Activated CD4-positive, alpha-beta T cell treated with anti-CD3 and anti-CD28 coated beads for 36 hours (primary cell): ENCODE results near the gene COX17. TPM values are rescaled to one million over a fixed set of nuclear protein-coding genes. Genes with fewer than 3 reads are reported as not detected.
A peak's percentile ranks its signal among the peaks of the same experiment; 100 is the strongest.
"Not testable (repeated sequence)": the region's sequence is repeated elsewhere in the genome, so short reads cannot be mapped to it uniquely, and the experiment has no call there.

ENCODE experiments used
- ATAC-seq: fragments of 200-7000 bp; cut with Tn5 transposase; one replicate; pipeline ENCODE4 v1.10.0; 2021; ENCODE audit warnings: mild to moderate bottlenecking, moderate library complexity
- CTCF ChIA-PET: fragments of 350-600 bp; sonication (Branson Sonifier 250); formaldehyde crosslinking; loops from one replicate; lab custom pipeline; 2021; ENCODE audit warnings: antibody characterized with exemption; lab: Charles Lee
- POLR2A ChIA-PET: fragments of 350-600 bp; sonication (Branson Sonifier 250); formaldehyde crosslinking; loops from one replicate; lab custom pipeline; 2021; ENCODE audit warnings: antibody characterized with exemption, inconsistent platforms; lab: Charles Lee
- DNase-seq: peaks from one replicate; pipeline ENCODE4 v3.0.0-alpha.2; 2020
- H3K27ac Mint-ChIP-seq: one replicate; pipeline ENCODE4 v1.8.0; 2021; ENCODE audit warnings: mixed read lengths
- H3K27me3 Mint-ChIP-seq: one replicate; pipeline ENCODE4 v1.8.0; 2021; ENCODE audit warnings: mixed read lengths
- H3K36me3 Mint-ChIP-seq: one replicate; pipeline ENCODE4 v1.8.0; 2021; ENCODE audit warnings: low read depth, mixed read lengths
- H3K4me1 Mint-ChIP-seq: one replicate; pipeline ENCODE4 v1.8.0; 2021; ENCODE audit warnings: mixed read lengths
- H3K4me3 Mint-ChIP-seq: one replicate; pipeline ENCODE4 v1.8.0; 2021; ENCODE audit warnings: mild to moderate bottlenecking, moderate library complexity, mixed read lengths
- H3K9me3 Mint-ChIP-seq: one replicate; pipeline ENCODE4 v1.8.0; 2021; ENCODE audit warnings: low read depth, mixed read lengths
- intact Hi-C, 2 experiments: fragments of 100-400 bp; cut with DNase I in 1 of 2; cut with micrococcal nuclease in 1 of 2; formaldehyde crosslinking; loops; one replicate each; pipeline versions ENCODE4 v1.14.2 to v1.15.1; 2022 to 2024; cut with DNase I, micrococcal nuclease
- total RNA-seq, 2 experiments: library from RNA; stranded (reverse); gene quantifications; one replicate each; pipeline ENCODE4 v1.2.3, GENCODE V29; 2021

COX17 gene
- total RNA-seq, 2 experiments from 2014 or later = 69.5 to 82.8 TPM

- CTCF ChIA-PET = interaction anchor here (0.7 to 1.2 kb wide), 3 partner anchors 10 to 208 kb away, joined by 3 to 5 read pairs (median 4); no protein-coding TSS in a partner anchor
Observed at GRCh38 chr3:119700269-119700919, 23.2 kb upstream of the COX17 start.

GRCh38 chr3:119697394-119697793 is 20.2 kb upstream of the COX17 start:
- intact Hi-C loops = no loop called here
- POLR2A ChIA-PET = no interaction called here
- ATAC-seq = no peak

More at GRCh38 chr3:119700269-119700919, 23.2 kb upstream of the COX17 start:
- ATAC-seq (peak; percentile 63), DNase-seq (peak; percentile 30)
- Mint-ChIP-seq H3K36me3 (peaks cover 4% of the 10 kb centered on the region), H3K4me3 (peak overlapping the region; percentile 1), H3K9me3 (peaks cover 4% of the 10 kb centered on the region), H3K4me1 (peaks cover 39% of the 10 kb centered on the region), H3K27me3 (peaks cover 5% of the 10 kb centered on the region), H3K27ac (peak overlapping the region; percentile 95)
- POLR2A ChIA-PET = no interaction called here
- intact Hi-C loops = loop anchor here (1.0 to 5.0 kb wide), 7 partner anchors 23 to 408 kb away; partner anchors contain the start of genes COX17 (in 2 of the 2), ARHGAP31 (in 1 of the 2), GSK3B (in 1 of the 2) and TIMMDC1 (in 1 of the 2)

GRCh38 chr3:119695480-119695879 is 18.3 kb upstream of the COX17 start:
- Mint-ChIP-seq H3K9me3 (no peaks in the 10 kb centered on the region), H3K4me3 (no peak overlapping the region), H3K36me3 (no peaks in the 10 kb centered on the region), H3K27me3 (no peaks in the 10 kb centered on the region), H3K4me1 (peaks cover 9% of the 10 kb centered on the region), H3K27ac (no peak overlapping the region)
- POLR2A ChIA-PET = no interaction called here
- intact Hi-C loops = no loop called here
- ATAC-seq (no peak), DNase-seq (no peak)
- CTCF ChIA-PET = interaction anchor here (0.6 to 1.8 kb wide), 3 partner anchors 14 to 430 kb away, joined by 3 to 9 read pairs (median 3); no protein-coding TSS in a partner anchor

More at GRCh38 chr3:119697394-119697793, 20.2 kb upstream of the COX17 start:
- no peak for DNase-seq
- H3K4me3 Mint-ChIP-seq = no peak overlapping the region
- no peaks in the 10 kb centered on the region for H3K27me3 Mint-ChIP-seq
- H3K27ac Mint-ChIP-seq = no peak overlapping the region
- CTCF ChIA-PET = interaction anchor here (0.6 to 1.2 kb wide), 4 partner anchors 13 to 600 kb away, joined by 3 to 4 read pairs (median 3); no protein-coding TSS in a partner anchor
- H3K9me3 Mint-ChIP-seq = peaks cover 4% of the 10 kb centered on the region
- H3K4me1 Mint-ChIP-seq = peaks cover 27% of the 10 kb centered on the region
- peaks cover 4% of the 10 kb centered on the region for H3K36me3 Mint-ChIP-seq

GRCh38 chr3:119690043-119690656 is 12.9 kb upstream of the COX17 start:
- no peaks in the 10 kb centered on the region for H3K4me1 Mint-ChIP-seq
- ATAC-seq (no peak), DNase-seq (no peak)
- H3K36me3 Mint-ChIP-seq = no peaks in the 10 kb centered on the region
- no peaks in the 10 kb centered on the region for H3K9me3 Mint-ChIP-seq
- H3K27me3 Mint-ChIP-seq = peaks cover 3% of the 10 kb centered on the region
- no peak overlapping the region for H3K4me3 Mint-ChIP-seq
- POLR2A ChIA-PET = interaction anchor here (1.1 kb wide), 1 partner anchor 14 kb away, joined by 3 read pairs; no protein-coding TSS in a partner anchor
- intact Hi-C loops = no loop called here
- CTCF ChIA-PET = interaction anchor here (0.6 to 2.8 kb wide), 17 partner anchors 9 to 476 kb away, joined by 3 to 25 read pairs (median 4); partner anchors contain the start of gene COX17
- H3K27ac Mint-ChIP-seq = no peak overlapping the region

- no peak for DNase-seq
- Mint-ChIP-seq H3K27me3 (peaks cover 3% of the 10 kb centered on the region), H3K4me1 (no peaks in the 10 kb centered on the region), H3K9me3 (no peaks in the 10 kb centered on the region), H3K36me3 (no peaks in the 10 kb centered on the region), H3K27ac (no peak overlapping the region), H3K4me3 (no peak overlapping the region)
- no peak for ATAC-seq
- CTCF ChIA-PET = interaction anchor here (0.6 to 0.8 kb wide), 5 partner anchors 31 to 741 kb away, joined by 3 to 5 read pairs (median 3); no protein-coding TSS in a partner anchor
- intact Hi-C loops = loop anchor here in 1 of 2 experiments (10.0 kb wide), 2 partner anchors 409 to 799 kb away; no protein-coding TSS in a partner anchor
- POLR2A ChIA-PET = no interaction called here
Observed at GRCh38 chr3:119683421-119683820, 6.2 kb upstream of the COX17 start.

- POLR2A ChIA-PET = no interaction called here
- intact Hi-C loops = loop anchor here (1.0 to 10.0 kb wide), 5 partner anchors 406 to 797 kb away; no protein-coding TSS in a partner anchor
- H3K36me3 Mint-ChIP-seq = peaks cover 8% of the 10 kb centered on the region
- no peak overlapping the region for H3K27ac Mint-ChIP-seq
- H3K9me3 Mint-ChIP-seq = no peaks in the 10 kb centered on the region
- no peak overlapping the region for H3K4me3 Mint-ChIP-seq
- CTCF ChIA-PET = interaction anchor here (0.7 to 2.9 kb wide), 19 partner anchors 9 to 797 kb away, joined by 3 to 25 read pairs (median 4); partner anchors contain the start of genes B4GALT4 and TIMMDC1
- H3K27me3 Mint-ChIP-seq = no peaks in the 10 kb centered on the region
- DNase-seq = no peak
- no peak for ATAC-seq
- H3K4me1 Mint-ChIP-seq = peaks cover 11% of the 10 kb centered on the region
Observed at GRCh38 chr3:119681279-119681678, 4.1 kb upstream of the COX17 start.

GRCh38 chr3:119679874-119680273 is 2.7 kb upstream of the COX17 start:
- intact Hi-C loops = loop anchor here (2.0 to 10.0 kb wide), 9 partner anchors 98 to 1065 kb away; partner anchors contain the start of genes GTF2E1 (in 2 of the 2), RABL3 (in 2 of the 2) and ARHGAP31 (in 1 of the 2)
- no peak overlapping the region for H3K4me3 Mint-ChIP-seq
- ChIA-PET POLR2A (no interaction called here), CTCF (interaction anchor here (0.6 to 2.9 kb wide), 9 partner anchors 10 to 796 kb away, joined by 3 to 25 read pairs (median 5); partner anchors contain the start of genes B4GALT4 and CD80)
- DNase-seq (no peak), ATAC-seq (no peak)
- no peaks in the 10 kb centered on the region for H3K27me3 Mint-ChIP-seq
- H3K27ac Mint-ChIP-seq = no peak overlapping the region
- H3K36me3 Mint-ChIP-seq = peaks cover 15% of the 10 kb centered on the region
- H3K4me1 Mint-ChIP-seq = peaks cover 25% of the 10 kb centered on the region
- H3K9me3 Mint-ChIP-seq = no peaks in the 10 kb centered on the region

GRCh38 chr3:119678209-119678608 is 1.0 kb upstream of the COX17 start:
- ATAC-seq, H3K4me3 Mint-ChIP-seq, POLR2A ChIA-PET, H3K27ac Mint-ChIP-seq, DNase-seq, CTCF ChIA-PET, H3K9me3 Mint-ChIP-seq, H3K27me3 Mint-ChIP-seq: not testable (repeated sequence)
- intact Hi-C loops = loop anchor here (5.0 to 10.0 kb wide), 6 partner anchors 96 to 1067 kb away; partner anchors contain the start of genes GTF2E1 (in 2 of the 2), RABL3 (in 2 of the 2) and ARHGAP31 (in 1 of the 2)
- peaks cover 30% of the 10 kb centered on the region for H3K4me1 Mint-ChIP-seq
- H3K36me3 Mint-ChIP-seq = peaks cover 24% of the 10 kb centered on the region

- peaks cover 28% of the 10 kb centered on the region for H3K36me3 Mint-ChIP-seq
- ChIA-PET CTCF (interaction anchor here (1.1 to 1.2 kb wide), 2 partner anchors 384 to 436 kb away, joined by 3 to 4 read pairs; partner anchors contain the start of gene ARHGAP31), POLR2A (interaction anchor here (1.4 to 1.5 kb wide), 2 partner anchors 214 to 418 kb away, joined by 3 read pairs; partner anchors contain the start of gene TMEM39A)
- ATAC-seq (no peak), DNase-seq (no peak)
- peak overlapping the region; percentile 97 for H3K27ac Mint-ChIP-seq
- peaks cover 32% of the 10 kb centered on the region for H3K4me1 Mint-ChIP-seq
- H3K9me3 Mint-ChIP-seq = no peaks in the 10 kb centered on the region
- H3K27me3 Mint-ChIP-seq = no peaks in the 10 kb centered on the region
- H3K4me3 Mint-ChIP-seq = peak overlapping the region; percentile 95
- intact Hi-C loops = loop anchor here (1.0 to 10.0 kb wide), 20 partner anchors 23 to 1067 kb away; partner anchors contain the start of genes ARHGAP31 (in 2 of the 2), GTF2E1 (in 2 of the 2), POGLUT1 (in 2 of the 2) and RABL3 (in 2 of the 2)
Observed at GRCh38 chr3:119677641-119677934, 382 bp upstream of the COX17 start.

- CTCF ChIA-PET = interaction anchor here (0.6 to 1.5 kb wide), 5 partner anchors 11 to 141 kb away, joined by 3 to 4 read pairs (median 4); no protein-coding TSS in a partner anchor
- H3K27me3 Mint-ChIP-seq = no peaks in the 10 kb centered on the region
Observed at GRCh38 chr3:119676020-119676419, 1.2 kb downstream of the COX17 start.

More at GRCh38 chr3:119676020-119676419, 1.2 kb downstream of the COX17 start:
- ATAC-seq (no peak), DNase-seq (no peak)
- peak overlapping the region; percentile 97 for H3K27ac Mint-ChIP-seq
- H3K36me3 Mint-ChIP-seq = peaks cover 38% of the 10 kb centered on the region
- H3K4me1 Mint-ChIP-seq = peaks cover 37% of the 10 kb centered on the region
- peak overlapping the region; percentile 95 for H3K4me3 Mint-ChIP-seq
- POLR2A ChIA-PET = interaction anchor here (1.0 to 2.3 kb wide), 4 partner anchors 14 to 420 kb away, joined by 3 to 12 read pairs (median 3); partner anchors contain the start of gene TIMMDC1
- intact Hi-C loops = loop anchor here (2.0 to 10.0 kb wide), 11 partner anchors 25 to 1069 kb away; partner anchors contain the start of genes GTF2E1 (in 2 of the 2), RABL3 (in 2 of the 2), ARHGAP31 (in 1 of the 2) and LRRC58 (in 1 of the 2)
- H3K9me3 Mint-ChIP-seq = no peaks in the 10 kb centered on the region
